ENCODE data around the gene LYRM4. TPM values are rescaled to one million over a fixed set of nuclear protein-coding genes. Genes with fewer than 3 reads are reported as not detected.

Gene LYRM4
- total and polyA plus RNA-seq, 2 experiments from 2014 or later, result 51.0 to 62.0 TPM

GRCh38 chr6:5172897-5173474, 87.8 kb downstream of the LYRM4 start:
- Histone ChIP-seq H3K4me3 (no peak overlapping the region), H3K4me1 (ENCODE audit: insufficient read depth) (peaks cover 20% of the 10 kb centered on the region), H2AFZ (no peak overlapping the region), H3K27ac (ENCODE audit: low read depth) (no peak overlapping the region), H4K20me1 (replicated peaks; ENCODE audit: insufficient read depth) (peaks cover 10% of the 10 kb centered on the region), H3K27me3 (ENCODE audit: insufficient read depth) (no peaks in the 10 kb centered on the region), H3F3A (replicated peaks; ENCODE audit: low read depth) (no peaks in the 10 kb centered on the region), H3K79me2 (replicated peaks; ENCODE audit: insufficient read depth) (no peaks in the 10 kb centered on the region), H3K9me2 (ENCODE audit: insufficient read depth) (no peaks in the 10 kb centered on the region), H3K4me2 (no peak overlapping the region), H3K36me3 (ENCODE audit: insufficient read depth) (no peaks in the 10 kb centered on the region)
- TF ChIP-seq ZNF331 (CRISPR knock-in tag; IDR thresholded peaks at IDR 0.05; ENCODE audit: low read depth) (no peak), CTCF (conservative IDR thresholded peaks at IDR 0.05; ENCODE audit: low read depth in 2 of 2) (no peak), JUNB (IDR thresholded peaks at IDR 0.05; ENCODE audit: unreplicated experiment) (no peak), ZNF114 (CRISPR knock-in tag; IDR thresholded peaks at IDR 0.05) (no peak)
- TF ChIP-seq, protein P1, sequence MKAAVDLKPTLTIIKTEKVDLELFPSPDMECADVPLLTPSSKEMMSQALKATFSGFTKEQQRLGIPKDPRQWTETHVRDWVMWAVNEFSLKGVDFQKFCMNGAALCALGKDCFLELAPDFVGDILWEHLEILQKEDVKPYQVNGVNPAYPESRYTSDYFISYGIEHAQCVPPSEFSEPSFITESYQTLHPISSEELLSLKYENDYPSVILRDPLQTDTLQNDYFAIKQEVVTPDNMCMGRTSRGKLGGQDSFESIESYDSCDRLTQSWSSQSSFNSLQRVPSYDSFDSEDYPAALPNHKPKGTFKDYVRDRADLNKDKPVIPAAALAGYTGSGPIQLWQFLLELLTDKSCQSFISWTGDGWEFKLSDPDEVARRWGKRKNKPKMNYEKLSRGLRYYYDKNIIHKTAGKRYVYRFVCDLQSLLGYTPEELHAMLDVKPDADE (IDR thresholded peaks at IDR 0.05), result no peak
- Mint-ChIP-seq H3K36me3 (ENCODE audit: low read depth) (no peaks in the 10 kb centered on the region), H3K27me3 (ENCODE audit: insufficient read depth, low read depth, poor library complexity) (no peaks in the 10 kb centered on the region), H3K9me3 (no peaks in the 10 kb centered on the region), H3K27ac (no peak overlapping the region), H3K4me1 (peaks cover 18% of the 10 kb centered on the region), H3K4me3 (no peak overlapping the region)
- no peak for ATAC-seq
- no peak for DNase-seq (ENCODE audit: low spot score)

- H3K9me2 ChIP-seq (ENCODE audit: insufficient read depth), result no peaks in the 10 kb centered on the region
- H3K27ac ChIP-seq (ENCODE audit: low read depth), result no peak overlapping the region
- no peaks in the 10 kb centered on the region for H3K36me3 Mint-ChIP-seq (ENCODE audit: low read depth)
- no peak overlapping the region for H3K4me3 Mint-ChIP-seq
- DNase-seq (ENCODE audit: low spot score) (peak; percentile 28), ATAC-seq (peak; percentile 45)
- no peaks in the 10 kb centered on the region for H3K79me2 ChIP-seq (replicated peaks; ENCODE audit: insufficient read depth)
- H3K27me3 Mint-ChIP-seq (ENCODE audit: insufficient read depth, low read depth, poor library complexity), result no peaks in the 10 kb centered on the region
- peaks cover 18% of the 10 kb centered on the region for H3K4me1 Mint-ChIP-seq
- no peaks in the 10 kb centered on the region for H3K27me3 ChIP-seq (ENCODE audit: insufficient read depth)
- no peak overlapping the region for H3K4me3 ChIP-seq
- no peaks in the 10 kb centered on the region for H3K9me3 Mint-ChIP-seq
- H3F3A ChIP-seq (replicated peaks; ENCODE audit: low read depth), result no peaks in the 10 kb centered on the region
- H3K4me1 ChIP-seq (ENCODE audit: insufficient read depth), result peaks cover 20% of the 10 kb centered on the region
- H4K20me1 ChIP-seq (replicated peaks; ENCODE audit: insufficient read depth), result peaks cover 10% of the 10 kb centered on the region
- no peak overlapping the region for H3K27ac Mint-ChIP-seq
- no peak overlapping the region for H2AFZ ChIP-seq
- no peak overlapping the region for H3K4me2 ChIP-seq
- no peaks in the 10 kb centered on the region for H3K36me3 ChIP-seq (ENCODE audit: insufficient read depth)
- TF ChIP-seq, protein P2, sequence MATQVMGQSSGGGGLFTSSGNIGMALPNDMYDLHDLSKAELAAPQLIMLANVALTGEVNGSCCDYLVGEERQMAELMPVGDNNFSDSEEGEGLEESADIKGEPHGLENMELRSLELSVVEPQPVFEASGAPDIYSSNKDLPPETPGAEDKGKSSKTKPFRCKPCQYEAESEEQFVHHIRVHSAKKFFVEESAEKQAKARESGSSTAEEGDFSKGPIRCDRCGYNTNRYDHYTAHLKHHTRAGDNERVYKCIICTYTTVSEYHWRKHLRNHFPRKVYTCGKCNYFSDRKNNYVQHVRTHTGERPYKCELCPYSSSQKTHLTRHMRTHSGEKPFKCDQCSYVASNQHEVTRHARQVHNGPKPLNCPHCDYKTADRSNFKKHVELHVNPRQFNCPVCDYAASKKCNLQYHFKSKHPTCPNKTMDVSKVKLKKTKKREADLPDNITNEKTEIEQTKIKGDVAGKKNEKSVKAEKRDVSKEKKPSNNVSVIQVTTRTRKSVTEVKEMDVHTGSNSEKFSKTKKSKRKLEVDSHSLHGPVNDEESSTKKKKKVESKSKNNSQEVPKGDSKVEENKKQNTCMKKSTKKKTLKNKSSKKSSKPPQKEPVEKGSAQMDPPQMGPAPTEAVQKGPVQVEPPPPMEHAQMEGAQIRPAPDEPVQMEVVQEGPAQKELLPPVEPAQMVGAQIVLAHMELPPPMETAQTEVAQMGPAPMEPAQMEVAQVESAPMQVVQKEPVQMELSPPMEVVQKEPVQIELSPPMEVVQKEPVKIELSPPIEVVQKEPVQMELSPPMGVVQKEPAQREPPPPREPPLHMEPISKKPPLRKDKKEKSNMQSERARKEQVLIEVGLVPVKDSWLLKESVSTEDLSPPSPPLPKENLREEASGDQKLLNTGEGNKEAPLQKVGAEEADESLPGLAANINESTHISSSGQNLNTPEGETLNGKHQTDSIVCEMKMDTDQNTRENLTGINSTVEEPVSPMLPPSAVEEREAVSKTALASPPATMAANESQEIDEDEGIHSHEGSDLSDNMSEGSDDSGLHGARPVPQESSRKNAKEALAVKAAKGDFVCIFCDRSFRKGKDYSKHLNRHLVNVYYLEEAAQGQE (IDR thresholded peaks at IDR 0.05; ENCODE audit: unreplicated experiment), result no peak
- TF ChIP-seq ZNF462 (CRISPR knock-in tag; IDR thresholded peaks at IDR 0.05), result no peak
These were observed 88.6 kb downstream of the LYRM4 start for GRCh38 chr6:5172041-5172653.
